T-helper 2 cell treated with Interferon-gamma antibody and Interleukin-4, amounts not matched to agents 5 μg/mL and 100 μg/mL, for 36 hours (primary cell): ENCODE results near the gene ANKMY1.

Experiments
- DNase-seq: peaks from one replicate; pipeline ENCODE4 v3.0.0; 2021; ENCODE audit warnings: low spot score
- H3K27ac Mint-ChIP-seq: one replicate; pipeline ENCODE4 v1.8.0; 2021; ENCODE audit warnings: mild to moderate bottlenecking, mixed read lengths
- H3K27me3 Mint-ChIP-seq: one replicate; pipeline ENCODE4 v1.8.0; 2021; ENCODE audit warnings: low read depth, mixed read lengths
- H3K36me3 Mint-ChIP-seq: one replicate; pipeline ENCODE4 v1.8.0; 2021; ENCODE audit warnings: low read depth, mixed read lengths
- H3K4me1 Mint-ChIP-seq: one replicate; pipeline ENCODE4 v1.8.0; 2021; ENCODE audit warnings: low read depth, mixed read lengths
- H3K4me3 Mint-ChIP-seq: one replicate; pipeline ENCODE4 v1.8.0; 2022; ENCODE audit warnings: mild to moderate bottlenecking, moderate library complexity, mixed read lengths
- H3K9me3 Mint-ChIP-seq: one replicate; pipeline ENCODE4 v1.8.0; 2021; ENCODE audit warnings: mixed read lengths

ANKMY1 gene

DNA sequence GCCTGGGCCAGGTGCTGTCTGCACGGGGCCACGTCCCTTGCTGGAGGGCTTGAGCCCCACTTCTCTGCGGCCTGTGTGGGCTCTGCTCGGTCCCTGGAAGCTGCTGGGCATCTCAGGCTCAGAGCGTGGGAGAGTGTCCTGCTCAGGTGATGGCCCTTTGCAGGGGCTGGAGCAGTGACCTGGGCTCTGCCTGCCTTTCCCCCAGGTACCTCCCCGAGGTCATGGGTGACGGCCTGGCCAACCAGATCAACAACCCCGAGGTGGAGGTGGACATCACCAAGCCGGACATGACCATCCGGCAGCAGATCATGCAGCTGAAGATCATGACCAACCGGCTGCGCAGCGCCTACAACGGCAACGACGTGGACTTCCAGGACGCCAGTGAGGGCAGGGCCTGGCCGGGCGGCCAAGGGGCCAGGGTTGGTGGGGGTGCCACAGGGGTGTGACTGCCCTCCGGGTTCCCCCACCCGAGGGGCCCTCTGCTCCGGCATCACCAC lies 92.5 kb downstream of the ANKMY1 start:
- Mint-ChIP-seq H3K36me3 (no peaks in the 10 kb centered on the region), H3K27ac (no peak overlapping the region), H3K4me3 (no peak overlapping the region), H3K9me3 (no peaks in the 10 kb centered on the region), H3K4me1 (no peaks in the 10 kb centered on the region), H3K27me3 (no peaks in the 10 kb centered on the region)
- no peak for DNase-seq

DNA sequence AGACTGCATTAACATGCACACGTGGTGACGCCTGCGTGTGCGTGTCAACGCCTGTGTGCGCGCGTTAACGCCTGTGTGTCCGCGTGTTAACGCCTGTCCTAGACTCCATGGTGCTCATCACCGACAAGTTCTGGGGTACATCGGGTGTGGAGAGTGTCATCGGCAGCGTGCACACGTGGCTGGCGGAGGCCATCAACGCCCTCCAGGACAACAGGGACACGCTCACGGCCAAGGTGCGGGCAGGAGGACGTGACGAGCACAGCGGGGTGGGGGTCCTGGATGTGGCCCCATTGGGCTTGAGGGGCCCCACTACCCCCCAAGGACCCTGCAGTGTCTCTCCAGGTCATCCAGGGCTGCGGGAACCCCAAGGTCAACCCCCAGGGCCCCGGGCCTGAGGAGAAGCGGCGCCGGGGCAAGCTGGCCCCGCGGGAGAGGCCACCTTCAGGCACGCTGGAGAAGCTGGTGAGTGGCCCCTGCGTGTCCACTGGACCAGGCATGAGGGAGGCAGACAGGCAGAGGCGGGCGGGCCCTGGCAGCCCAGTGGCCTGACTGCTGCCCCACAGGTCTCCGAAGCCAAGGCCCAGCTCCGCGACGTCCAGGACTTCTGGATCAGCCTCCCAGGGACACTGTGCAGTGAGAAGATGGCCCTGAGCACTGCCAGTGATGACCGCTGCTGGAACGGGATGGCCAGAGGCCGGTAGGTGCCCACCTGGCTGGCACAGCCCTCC lies 93.1 kb downstream of the ANKMY1 start:
- Mint-ChIP-seq H3K27me3 (no peaks in the 10 kb centered on the region), H3K36me3 (no peaks in the 10 kb centered on the region), H3K9me3 (no peaks in the 10 kb centered on the region), H3K4me3 (no peak overlapping the region), H3K4me1 (no peaks in the 10 kb centered on the region), H3K27ac (no peak overlapping the region)
- no peak for DNase-seq

GRCh38 chr2:240463866-240464481 lies 93.8 kb downstream of the ANKMY1 start:
- Mint-ChIP-seq H3K4me1 (no peaks in the 10 kb centered on the region), H3K27ac (no peak overlapping the region), H3K27me3 (no peaks in the 10 kb centered on the region), H3K4me3 (no peak overlapping the region), H3K9me3 (no peaks in the 10 kb centered on the region), H3K36me3 (no peaks in the 10 kb centered on the region)
- DNase-seq, result no peak

- no peak overlapping the region for H3K4me3 Mint-ChIP-seq
- no peak for DNase-seq
- H3K36me3 Mint-ChIP-seq, result no peaks in the 10 kb centered on the region
- H3K4me1 Mint-ChIP-seq, result no peaks in the 10 kb centered on the region
- no peak overlapping the region for H3K27ac Mint-ChIP-seq
- H3K27me3 Mint-ChIP-seq, result no peaks in the 10 kb centered on the region
- no peaks in the 10 kb centered on the region for H3K9me3 Mint-ChIP-seq
Observed at GRCh38 chr2:240463274-240463865, 94.4 kb downstream of the ANKMY1 start.

DNA sequence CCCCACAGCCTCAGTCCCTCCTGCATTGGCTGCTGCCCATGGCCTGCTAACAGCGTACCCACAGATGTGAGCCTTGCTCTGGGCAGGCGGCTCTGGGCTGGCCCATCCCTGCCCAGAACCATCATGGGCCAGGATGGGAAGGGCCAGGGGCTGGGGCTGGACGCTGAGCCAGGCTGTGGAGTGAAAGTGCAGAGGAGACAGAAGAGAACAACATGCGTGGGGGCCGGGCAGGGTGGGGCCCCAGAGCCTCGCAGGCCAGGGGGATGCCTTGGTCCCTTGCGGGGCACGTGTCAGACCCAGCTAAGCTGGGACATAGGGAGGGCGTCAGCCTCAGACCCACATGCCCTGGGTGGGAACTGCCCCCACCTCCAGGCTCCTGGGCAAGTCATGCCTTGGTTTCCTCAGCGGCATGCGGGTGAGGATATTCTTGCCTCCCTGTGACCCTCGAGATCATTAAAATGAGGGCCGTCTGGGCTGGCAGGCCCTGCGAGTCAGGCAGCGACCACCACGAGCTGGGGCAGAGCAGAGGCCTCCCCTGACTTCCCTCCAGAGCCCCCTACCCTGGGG lies 95.0 kb downstream of the ANKMY1 start:
- Mint-ChIP-seq H3K27me3 (no peaks in the 10 kb centered on the region), H3K9me3 (no peaks in the 10 kb centered on the region), H3K27ac (no peak overlapping the region), H3K4me3 (no peak overlapping the region), H3K4me1 (no peaks in the 10 kb centered on the region), H3K36me3 (no peaks in the 10 kb centered on the region)
- no peak for DNase-seq

- DNase-seq, result no peak
- Mint-ChIP-seq H3K9me3 (no peaks in the 10 kb centered on the region), H3K27me3 (peaks cover under 1% of the 10 kb centered on the region), H3K27ac (no peak overlapping the region), H3K36me3 (no peaks in the 10 kb centered on the region), H3K4me1 (no peaks in the 10 kb centered on the region), H3K4me3 (no peak overlapping the region)
Observed at GRCh38 chr2:240462073-240462706, 95.6 kb downstream of the ANKMY1 start.

DNA sequence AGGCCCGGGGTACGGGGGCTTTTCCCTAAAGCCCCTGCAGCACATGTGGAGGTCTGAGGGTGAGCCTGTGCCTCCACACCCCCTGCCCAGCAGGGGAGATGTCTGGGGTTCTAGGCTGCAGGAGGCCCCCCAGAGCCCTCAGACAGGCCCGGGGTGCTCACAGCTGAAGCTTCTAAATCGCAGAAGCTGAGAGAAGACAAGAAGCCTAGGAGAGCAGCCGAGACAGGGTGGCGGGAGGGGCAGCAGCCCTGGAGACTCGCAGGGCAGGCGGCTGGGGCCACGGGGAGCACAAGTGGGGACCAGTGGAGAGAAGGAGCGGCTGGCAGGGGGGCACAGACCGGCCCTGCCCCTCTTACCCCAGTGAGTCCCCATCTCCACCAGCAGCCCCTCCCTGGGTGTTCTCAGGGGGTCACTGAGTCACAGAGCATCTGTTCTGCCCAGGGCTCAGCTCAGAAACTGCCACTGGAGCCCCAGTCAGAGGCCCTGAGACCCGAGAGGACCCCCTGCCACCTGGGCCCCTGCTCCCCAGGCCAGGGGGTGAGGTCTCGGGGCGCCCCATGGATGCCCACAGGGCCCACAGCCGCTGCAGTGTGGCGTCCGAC lies 96.2 kb downstream of the ANKMY1 start:
- no peaks in the 10 kb centered on the region for H3K36me3 Mint-ChIP-seq
- no peaks in the 10 kb centered on the region for H3K9me3 Mint-ChIP-seq
- H3K4me3 Mint-ChIP-seq, result no peak overlapping the region
- H3K27ac Mint-ChIP-seq, result no peak overlapping the region
- H3K27me3 Mint-ChIP-seq, result peaks cover 7% of the 10 kb centered on the region
- H3K4me1 Mint-ChIP-seq, result no peaks in the 10 kb centered on the region
- no peak for DNase-seq

DNA sequence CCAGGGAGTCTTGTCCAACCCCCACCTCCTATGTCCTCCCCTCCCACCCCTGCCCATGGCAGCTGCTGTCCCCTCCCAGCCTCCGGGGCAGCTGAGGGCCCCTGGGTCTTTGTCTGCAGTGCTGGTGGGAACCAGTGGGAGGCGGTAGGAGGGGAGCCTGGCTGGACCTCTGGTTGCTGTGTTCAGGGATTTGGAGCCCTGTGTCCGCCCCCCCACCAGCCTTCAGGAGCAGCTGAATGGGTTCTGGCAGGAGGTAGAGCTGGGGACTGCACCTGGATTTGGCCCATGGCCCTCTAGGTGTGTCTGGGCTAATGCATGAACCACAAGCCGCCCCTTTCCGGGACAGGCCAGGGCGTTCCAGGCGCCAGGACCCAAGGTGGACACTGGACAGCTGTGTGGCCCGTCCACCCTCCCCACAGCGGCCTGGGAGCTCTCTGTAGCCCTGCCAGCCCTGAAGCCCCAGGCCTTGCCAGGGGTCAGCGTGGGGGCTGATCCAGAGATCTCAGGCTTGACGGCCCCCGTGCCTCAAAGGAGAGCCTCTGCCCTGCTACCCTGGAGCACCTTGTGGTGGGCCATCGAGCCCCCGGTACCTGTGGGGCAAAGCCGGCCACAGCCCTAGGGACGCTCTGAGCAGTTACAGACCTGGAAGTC lies 96.9 kb downstream of the ANKMY1 start:
- DNase-seq, result no peak
- no peaks in the 10 kb centered on the region for H3K36me3 Mint-ChIP-seq

DNA sequence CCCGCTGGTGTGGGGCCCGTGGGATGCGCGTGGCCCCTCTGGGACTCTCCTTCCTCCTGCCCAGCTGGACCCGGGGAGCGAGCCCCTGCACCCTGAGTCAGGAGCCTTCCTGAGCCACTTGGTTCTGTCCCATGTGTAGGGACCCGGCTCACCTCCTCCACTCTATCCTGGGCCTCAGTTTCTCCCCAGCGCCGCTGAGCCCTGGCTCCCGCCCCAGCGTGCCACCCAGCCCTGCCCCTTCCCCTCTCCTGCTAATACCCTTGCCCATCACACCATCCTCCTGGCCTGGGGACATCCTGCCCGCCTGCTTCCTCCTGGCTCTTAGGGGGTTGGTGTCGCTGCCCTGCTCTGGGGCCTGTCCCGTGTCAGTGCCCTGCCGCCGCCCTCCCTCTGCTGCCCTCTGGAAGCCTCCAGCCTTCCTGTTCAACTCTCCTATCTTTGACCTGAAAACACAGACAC lies 97.5 kb downstream of the ANKMY1 start:
- Mint-ChIP-seq H3K9me3 (no peaks in the 10 kb centered on the region), H3K4me1 (no peaks in the 10 kb centered on the region), H3K27me3 (peaks cover 12% of the 10 kb centered on the region), H3K27ac (no peak overlapping the region), H3K4me3 (no peak overlapping the region), H3K36me3 (no peaks in the 10 kb centered on the region)
- no peak for DNase-seq

More for the DNA sequence above, 96.9 kb downstream of the ANKMY1 start:
- H3K4me3 Mint-ChIP-seq, result no peak overlapping the region
- H3K27me3 Mint-ChIP-seq, result peaks cover 8% of the 10 kb centered on the region
- H3K9me3 Mint-ChIP-seq, result no peaks in the 10 kb centered on the region
- no peak overlapping the region for H3K27ac Mint-ChIP-seq
- no peaks in the 10 kb centered on the region for H3K4me1 Mint-ChIP-seq

GRCh38 chr2:240459401-240460252 lies 98.2 kb downstream of the ANKMY1 start:
- Mint-ChIP-seq H3K4me1 (no peaks in the 10 kb centered on the region), H3K27me3 (peaks cover 18% of the 10 kb centered on the region)
- no peak for DNase-seq

DNA sequence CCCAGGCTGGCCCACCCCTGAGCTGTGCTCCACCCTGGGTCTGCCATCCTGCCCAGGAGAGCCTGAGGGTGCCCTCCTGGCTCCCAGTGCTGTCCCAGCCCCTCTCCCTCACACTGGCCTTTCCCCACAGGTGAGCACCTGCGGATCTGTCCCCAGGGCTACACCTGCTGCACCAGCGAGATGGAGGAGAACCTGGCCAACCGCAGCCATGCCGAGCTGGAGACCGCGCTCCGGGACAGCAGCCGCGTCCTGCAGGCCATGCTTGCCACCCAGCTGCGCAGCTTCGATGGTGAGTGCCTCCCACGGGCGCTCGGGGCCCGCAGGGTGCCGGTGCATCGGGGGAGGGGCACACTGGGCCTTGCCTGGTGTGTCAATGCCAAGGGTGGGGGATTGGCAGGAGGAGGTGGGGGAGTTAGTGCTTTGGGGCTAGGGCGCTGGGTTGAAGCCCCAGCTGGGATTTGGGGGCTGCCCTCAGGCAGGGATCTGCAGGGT lies 98.8 kb downstream of the ANKMY1 start:
- DNase-seq, result no peak
- Mint-ChIP-seq H3K27me3 (peaks cover 25% of the 10 kb centered on the region), H3K9me3 (no peaks in the 10 kb centered on the region), H3K4me3 (no peak overlapping the region), H3K36me3 (no peaks in the 10 kb centered on the region), H3K27ac (no peak overlapping the region), H3K4me1 (no peaks in the 10 kb centered on the region)

More at GRCh38 chr2:240459401-240460252, 98.2 kb downstream of the ANKMY1 start:
- Mint-ChIP-seq H3K4me3 (no peak overlapping the region), H3K36me3 (no peaks in the 10 kb centered on the region), H3K9me3 (no peaks in the 10 kb centered on the region), H3K27ac (no peak overlapping the region)

GRCh38 chr2:240458044-240458899 lies 99.5 kb downstream of the ANKMY1 start:
- Mint-ChIP-seq H3K9me3 (no peaks in the 10 kb centered on the region), H3K27ac (no peak overlapping the region), H3K4me3 (no peak overlapping the region), H3K4me1 (no peaks in the 10 kb centered on the region), H3K36me3 (no peaks in the 10 kb centered on the region), H3K27me3 (peaks cover 26% of the 10 kb centered on the region)
- no peak for DNase-seq
